Osteocyte (in vitro differentiated cells): ENCODE data around the gene CDH12. TPM values are rescaled to one million over a fixed set of nuclear protein-coding genes. Genes with fewer than 3 reads are reported as not detected.
"Not testable (repeated sequence)": the region's sequence is repeated elsewhere in the genome, so short reads cannot be mapped to it uniquely, and the experiment has no call there.

Source experiments
- DNase-seq: peaks from one replicate; pipeline ENCODE4 v3.0.0; 2021; ENCODE audit warnings: mixed read lengths; ENCODE audit not compliant: unreplicated experiment; ENCODE audit errors: extremely low spot score
- H3K27ac Mint-ChIP-seq: one replicate; pipeline ENCODE4 v1.8.0; 2021; ENCODE audit warnings: mild to moderate bottlenecking, mixed read lengths; ENCODE audit not compliant: unreplicated experiment
- H3K27me3 Mint-ChIP-seq: one replicate; pipeline ENCODE4 v1.8.0; 2021; ENCODE audit warnings: mixed read lengths; ENCODE audit not compliant: unreplicated experiment
- H3K36me3 Mint-ChIP-seq: one replicate; pipeline ENCODE4 v1.8.0; 2021; ENCODE audit warnings: mixed read lengths; ENCODE audit not compliant: unreplicated experiment
- H3K4me1 Mint-ChIP-seq: one replicate; pipeline ENCODE4 v1.8.0; 2021; ENCODE audit warnings: mixed read lengths; ENCODE audit not compliant: unreplicated experiment
- H3K4me3 Mint-ChIP-seq: one replicate; pipeline ENCODE4 v1.8.0; 2021; ENCODE audit warnings: mild to moderate bottlenecking, moderate library complexity, mixed read lengths; ENCODE audit not compliant: unreplicated experiment
- H3K9me3 Mint-ChIP-seq: one replicate; pipeline ENCODE4 v1.8.0; 2021; ENCODE audit warnings: mixed read lengths; ENCODE audit not compliant: unreplicated experiment
- total RNA-seq: library from RNA; stranded (reverse); gene quantifications from 2 replicates; pipeline ENCODE4 v1.2.1, GENCODE V29; 2021
- TF ChIP-seq, protein P1 (sequence below): fragments of 200-600 bp; sonication (generic); IDR thresholded peaks from 2 replicates; pipeline ENCODE4 v1.5.0; 2021; ENCODE audit warnings: antibody characterized with exemption, mild to moderate bottlenecking, moderate library complexity

Gene CDH12
- total RNA-seq, 1 donor from 2014 or later = not detected

DNA sequence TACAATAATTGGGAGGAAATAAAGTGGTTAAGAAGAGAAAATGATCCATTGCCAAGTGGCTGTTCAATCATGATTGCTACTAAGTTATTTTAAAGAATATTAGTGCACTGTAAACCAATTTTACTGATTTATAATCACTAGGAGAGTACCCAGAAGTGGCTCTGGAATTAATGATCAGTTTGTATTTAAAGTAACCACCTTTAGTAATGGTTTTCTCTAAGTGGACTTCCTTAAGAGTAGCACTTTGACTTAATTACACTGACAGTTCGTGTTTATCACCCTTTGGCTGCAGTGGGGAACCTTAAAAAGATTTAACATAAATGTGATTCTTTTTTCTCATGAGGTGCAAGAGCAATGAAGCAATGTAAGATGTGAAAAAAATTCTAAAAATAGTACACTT is 310.8 kb downstream of the CDH12 start:
- Mint-ChIP-seq H3K27ac (no peak overlapping the region), H3K4me3 (no peak overlapping the region), H3K36me3 (no peaks in the 10 kb centered on the region), H3K27me3 (peaks cover 7% of the 10 kb centered on the region), H3K4me1 (no peaks in the 10 kb centered on the region), H3K9me3 (no peaks in the 10 kb centered on the region)
- TF ChIP-seq, protein P1, sequence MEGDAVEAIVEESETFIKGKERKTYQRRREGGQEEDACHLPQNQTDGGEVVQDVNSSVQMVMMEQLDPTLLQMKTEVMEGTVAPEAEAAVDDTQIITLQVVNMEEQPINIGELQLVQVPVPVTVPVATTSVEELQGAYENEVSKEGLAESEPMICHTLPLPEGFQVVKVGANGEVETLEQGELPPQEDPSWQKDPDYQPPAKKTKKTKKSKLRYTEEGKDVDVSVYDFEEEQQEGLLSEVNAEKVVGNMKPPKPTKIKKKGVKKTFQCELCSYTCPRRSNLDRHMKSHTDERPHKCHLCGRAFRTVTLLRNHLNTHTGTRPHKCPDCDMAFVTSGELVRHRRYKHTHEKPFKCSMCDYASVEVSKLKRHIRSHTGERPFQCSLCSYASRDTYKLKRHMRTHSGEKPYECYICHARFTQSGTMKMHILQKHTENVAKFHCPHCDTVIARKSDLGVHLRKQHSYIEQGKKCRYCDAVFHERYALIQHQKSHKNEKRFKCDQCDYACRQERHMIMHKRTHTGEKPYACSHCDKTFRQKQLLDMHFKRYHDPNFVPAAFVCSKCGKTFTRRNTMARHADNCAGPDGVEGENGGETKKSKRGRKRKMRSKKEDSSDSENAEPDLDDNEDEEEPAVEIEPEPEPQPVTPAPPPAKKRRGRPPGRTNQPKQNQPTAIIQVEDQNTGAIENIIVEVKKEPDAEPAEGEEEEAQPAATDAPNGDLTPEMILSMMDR = no peak
- DNase-seq = no peak

DNA sequence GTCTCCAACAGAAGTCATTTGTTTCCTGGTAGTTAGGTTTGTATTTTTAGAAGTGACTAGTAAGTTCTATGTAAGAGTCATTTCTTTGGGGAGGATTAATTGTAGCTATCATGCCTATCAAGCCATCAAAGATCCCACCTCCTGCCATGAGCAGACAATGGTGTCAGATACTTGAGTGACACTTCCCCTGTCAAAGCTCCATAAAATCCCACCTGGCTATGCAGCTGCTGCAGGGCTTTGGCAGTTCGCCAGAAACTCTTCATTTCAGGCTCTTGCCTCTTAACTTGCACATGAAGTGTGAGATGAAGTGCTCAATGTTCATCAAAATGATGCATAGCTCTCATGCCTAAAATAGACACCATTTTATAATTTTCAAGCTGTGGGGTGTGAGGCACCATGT is 312.1 kb downstream of the CDH12 start:
- Mint-ChIP-seq H3K36me3 (no peaks in the 10 kb centered on the region), H3K4me1 (no peaks in the 10 kb centered on the region), H3K27ac (no peak overlapping the region), H3K27me3 (peaks cover 7% of the 10 kb centered on the region), H3K9me3 (no peaks in the 10 kb centered on the region), H3K4me3 (no peak overlapping the region)
- TF ChIP-seq, protein P1 = no peak
- DNase-seq = no peak

DNA sequence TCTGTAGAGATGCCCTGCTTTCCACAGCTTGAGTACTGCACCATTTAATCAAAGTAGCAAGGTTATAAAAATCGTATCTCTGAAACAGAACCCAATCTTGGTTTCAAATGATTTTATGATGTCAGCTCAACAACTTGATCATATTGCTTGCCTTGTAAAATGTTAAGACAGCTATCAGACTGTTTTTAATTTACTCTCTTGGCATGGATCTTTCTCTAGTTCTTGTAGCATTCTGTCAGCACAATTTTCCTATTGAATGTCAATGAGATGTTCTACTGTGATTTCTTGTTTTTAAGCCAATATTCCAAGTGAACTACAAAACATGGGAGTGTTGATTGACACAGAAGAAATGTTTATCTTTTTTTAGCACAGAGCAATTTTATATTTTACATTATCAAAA is 313.4 kb downstream of the CDH12 start:
- H3K4me3 Mint-ChIP-seq = no peak overlapping the region
- no peaks in the 10 kb centered on the region for H3K4me1 Mint-ChIP-seq
- TF ChIP-seq, protein P1 = no peak
- no peak overlapping the region for H3K27ac Mint-ChIP-seq
- no peaks in the 10 kb centered on the region for H3K36me3 Mint-ChIP-seq
- H3K27me3 Mint-ChIP-seq = peaks cover 7% of the 10 kb centered on the region
- H3K9me3 Mint-ChIP-seq = no peaks in the 10 kb centered on the region
- no peak for DNase-seq

DNA sequence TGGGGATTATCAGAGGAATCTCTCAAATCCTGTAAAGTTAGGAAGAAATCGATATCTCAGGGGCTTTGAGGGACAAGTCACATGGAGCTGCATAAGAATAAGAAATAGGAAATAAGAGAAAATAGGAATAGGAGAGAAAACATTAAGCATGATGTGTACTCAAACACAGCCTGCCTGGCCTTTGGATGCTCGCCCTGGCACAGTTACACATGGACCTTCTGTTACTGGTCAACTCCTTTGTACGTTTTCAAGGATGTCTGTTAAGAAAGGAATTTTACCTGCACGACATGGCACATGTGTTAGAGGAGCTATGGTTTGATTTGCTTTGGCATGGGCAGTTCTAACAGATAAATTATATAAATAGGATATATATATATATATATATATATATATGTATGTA is 321.2 kb downstream of the CDH12 start:
- no peak overlapping the region for H3K27ac Mint-ChIP-seq
- H3K4me3 Mint-ChIP-seq = no peak overlapping the region
- H3K36me3 Mint-ChIP-seq = no peaks in the 10 kb centered on the region
- TF ChIP-seq, protein P1 = no peak
- no peaks in the 10 kb centered on the region for H3K9me3 Mint-ChIP-seq
- H3K4me1 Mint-ChIP-seq = no peaks in the 10 kb centered on the region
- peaks cover 2% of the 10 kb centered on the region for H3K27me3 Mint-ChIP-seq
- no peak for DNase-seq

DNA sequence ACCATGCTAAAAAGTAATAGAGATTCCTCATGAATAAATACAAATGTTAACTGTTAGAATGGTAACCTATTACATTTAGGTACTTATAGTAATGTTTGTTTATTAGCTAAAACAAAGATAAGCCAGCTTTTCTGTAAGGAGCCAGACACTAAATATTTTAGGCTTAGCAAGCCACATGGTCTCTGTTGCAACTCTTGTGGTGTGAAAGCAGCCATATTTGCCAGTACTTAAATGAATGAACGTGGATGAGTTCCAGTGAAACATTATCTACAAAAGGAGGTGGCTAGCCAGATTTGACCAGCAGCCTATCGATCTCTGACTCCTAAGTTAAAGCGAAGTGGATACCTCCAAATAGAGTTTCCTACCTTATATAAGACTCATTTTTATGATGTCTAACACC is 331.6 kb downstream of the CDH12 start:
- H3K9me3 Mint-ChIP-seq = peaks cover 6% of the 10 kb centered on the region
- no peak for DNase-seq
- no peaks in the 10 kb centered on the region for H3K36me3 Mint-ChIP-seq
- H3K27ac Mint-ChIP-seq = no peak overlapping the region
- H3K4me1 Mint-ChIP-seq = no peaks in the 10 kb centered on the region
- no peaks in the 10 kb centered on the region for H3K27me3 Mint-ChIP-seq
- TF ChIP-seq, protein P1 = no peak
- no peak overlapping the region for H3K4me3 Mint-ChIP-seq

DNA sequence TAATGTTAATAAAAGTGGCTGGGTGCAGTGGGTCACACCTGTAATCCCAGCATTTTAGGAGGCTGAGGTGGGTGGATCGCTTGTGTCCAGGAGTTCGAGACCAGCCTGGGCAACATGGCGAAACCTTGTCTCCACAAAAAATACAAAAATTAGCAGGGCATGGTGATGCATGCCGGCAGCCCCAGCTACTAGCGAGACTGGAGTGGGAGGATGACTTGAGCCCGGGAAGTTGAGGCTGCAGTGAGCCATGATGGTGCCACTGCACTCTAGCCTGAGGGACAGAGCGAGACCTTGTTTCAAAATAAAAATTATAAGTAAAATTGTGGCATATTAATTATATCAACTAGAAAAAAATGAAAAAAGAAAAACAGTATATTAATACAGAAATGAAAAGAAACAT is 336.6 kb downstream of the CDH12 start:
- not testable (repeated sequence) for H3K27me3 Mint-ChIP-seq, H3K4me3 Mint-ChIP-seq, H3K4me1 Mint-ChIP-seq, H3K27ac Mint-ChIP-seq, H3K9me3 Mint-ChIP-seq, H3K36me3 Mint-ChIP-seq, DNase-seq
